ENCODE measurements around the gene LYPD1.

GRCh38 chr2:132667706-132668105, 2.3 kb downstream of the LYPD1 start:
- no peak for TF ChIP-seq REST (IDR thresholded peaks at IDR 0.05)
- no peak for TF ChIP-seq SP1 (IDR thresholded peaks at IDR 0.05)
- no peak for TF ChIP-seq CTCF (IDR thresholded peaks at IDR 0.05; ENCODE audit: low read depth, low read length, missing input control)
- TF ChIP-seq MAX (IDR thresholded peaks at IDR 0.05): no peak
- no peak for TF ChIP-seq GABPA (IDR thresholded peaks at IDR 0.05 in 1 of 2, conservative IDR thresholded peaks at IDR 0.05 in 1 of 2)
- no peak for TF ChIP-seq YY1 (IDR thresholded peaks at IDR 0.05)
- TF ChIP-seq HNF4G (IDR thresholded peaks at IDR 0.05): no peak

Measured in liver (tissue), 3 donors.